ENCODE measurements around the gene CFAP61.

Gene CFAP61

DNA sequence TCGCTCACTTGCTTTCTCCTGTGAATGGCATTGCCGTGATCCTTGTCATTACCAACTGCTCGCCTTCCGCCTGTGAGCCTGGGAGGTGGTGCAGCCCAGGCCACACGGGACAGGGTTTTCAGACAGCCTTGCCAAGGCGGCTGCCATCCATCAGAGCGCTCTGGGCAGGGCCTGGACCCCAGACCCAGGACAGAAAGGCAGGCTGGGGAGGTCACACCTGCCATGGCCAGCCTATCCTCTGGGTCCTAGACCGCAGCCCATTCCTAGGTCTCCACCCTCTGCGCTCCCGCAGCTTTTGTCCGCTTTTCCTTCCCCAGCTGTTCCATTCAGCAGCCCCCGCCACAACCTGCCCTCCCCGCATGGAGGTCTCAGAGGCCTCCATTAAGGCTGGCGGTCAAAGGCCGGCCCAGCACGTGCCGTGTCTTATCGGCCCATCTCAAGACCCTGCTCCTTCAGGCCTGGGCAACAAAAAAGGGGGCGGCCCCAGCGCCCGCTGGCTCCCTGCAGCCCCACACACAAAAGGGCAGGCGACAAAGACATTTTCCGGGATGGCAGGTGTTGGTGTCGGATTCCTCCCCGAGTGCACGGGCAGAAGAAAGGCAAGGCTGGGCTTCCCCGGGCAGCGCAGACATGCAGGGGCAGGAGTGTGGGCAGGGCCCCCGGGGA, 343.7 kb downstream of the CFAP61 start (continued):
- TF ChIP-seq, protein P1, sequence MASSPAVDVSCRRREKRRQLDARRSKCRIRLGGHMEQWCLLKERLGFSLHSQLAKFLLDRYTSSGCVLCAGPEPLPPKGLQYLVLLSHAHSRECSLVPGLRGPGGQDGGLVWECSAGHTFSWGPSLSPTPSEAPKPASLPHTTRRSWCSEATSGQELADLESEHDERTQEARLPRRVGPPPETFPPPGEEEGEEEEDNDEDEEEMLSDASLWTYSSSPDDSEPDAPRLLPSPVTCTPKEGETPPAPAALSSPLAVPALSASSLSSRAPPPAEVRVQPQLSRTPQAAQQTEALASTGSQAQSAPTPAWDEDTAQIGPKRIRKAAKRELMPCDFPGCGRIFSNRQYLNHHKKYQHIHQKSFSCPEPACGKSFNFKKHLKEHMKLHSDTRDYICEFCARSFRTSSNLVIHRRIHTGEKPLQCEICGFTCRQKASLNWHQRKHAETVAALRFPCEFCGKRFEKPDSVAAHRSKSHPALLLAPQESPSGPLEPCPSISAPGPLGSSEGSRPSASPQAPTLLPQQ (tag by site-specific recombination; IDR thresholded peaks at IDR 0.05) = no peak
- TF ChIP-seq ZNF670 (tag by site-specific recombination; IDR thresholded peaks at IDR 0.05; ENCODE audit: low read depth) = no peak
- no peak for TF ChIP-seq GFI1B (tag by site-specific recombination; IDR thresholded peaks at IDR 0.05)
- TF ChIP-seq YY1 (tag by site-specific recombination; IDR thresholded peaks at IDR 0.05) = no peak
- no peak for TF ChIP-seq ZBTB48 (tag by site-specific recombination; IDR thresholded peaks at IDR 0.05)

DNA sequence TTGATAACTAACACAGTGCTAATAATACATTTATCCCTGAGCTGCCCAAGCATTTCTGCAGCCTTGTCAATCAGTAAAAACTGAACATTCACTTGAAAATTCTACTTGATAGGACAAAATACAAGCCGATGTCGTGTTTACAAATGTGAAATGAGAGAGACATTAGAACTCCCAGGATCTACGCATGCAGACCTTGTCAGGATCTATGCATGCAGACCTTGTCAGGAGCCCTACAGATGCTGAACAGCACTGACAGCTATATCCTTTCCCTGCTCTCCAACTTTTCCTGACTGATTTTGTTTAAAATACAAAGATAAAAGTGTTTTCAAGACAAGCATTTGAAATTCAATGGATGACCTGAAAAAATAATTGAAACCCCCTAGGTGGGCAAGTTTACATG, 344.5 kb downstream of the CFAP61 start:
- H3K27ac ChIP-seq (ENCODE audit: extremely low read depth, low read depth, low read length) = no peak overlapping the region
- no peaks in the 10 kb centered on the region for H3K4me1 ChIP-seq (ENCODE audit: control insufficient read depth, insufficient read depth, low read length)
- H3K36me3 ChIP-seq (ENCODE audit: control insufficient read depth in 2 of 2, insufficient read depth in 1 of 2, low read length in 2 of 2) = no peaks in the 10 kb centered on the region
- H3K9me3 ChIP-seq (ENCODE audit: control insufficient read depth, insufficient read depth, low read depth, low read length) = no peaks in the 10 kb centered on the region
- ChIA-PET POLR2A (no interaction called here), CTCF (no interaction called here)
- H3K4me3 ChIP-seq (ENCODE audit: low read depth, low read length) = no peak overlapping the region
- peak; percentile 99 for TF ChIP-seq ZNF239 (tag by site-specific recombination; IDR thresholded peaks at IDR 0.05)
- TF ChIP-seq, protein P2, sequence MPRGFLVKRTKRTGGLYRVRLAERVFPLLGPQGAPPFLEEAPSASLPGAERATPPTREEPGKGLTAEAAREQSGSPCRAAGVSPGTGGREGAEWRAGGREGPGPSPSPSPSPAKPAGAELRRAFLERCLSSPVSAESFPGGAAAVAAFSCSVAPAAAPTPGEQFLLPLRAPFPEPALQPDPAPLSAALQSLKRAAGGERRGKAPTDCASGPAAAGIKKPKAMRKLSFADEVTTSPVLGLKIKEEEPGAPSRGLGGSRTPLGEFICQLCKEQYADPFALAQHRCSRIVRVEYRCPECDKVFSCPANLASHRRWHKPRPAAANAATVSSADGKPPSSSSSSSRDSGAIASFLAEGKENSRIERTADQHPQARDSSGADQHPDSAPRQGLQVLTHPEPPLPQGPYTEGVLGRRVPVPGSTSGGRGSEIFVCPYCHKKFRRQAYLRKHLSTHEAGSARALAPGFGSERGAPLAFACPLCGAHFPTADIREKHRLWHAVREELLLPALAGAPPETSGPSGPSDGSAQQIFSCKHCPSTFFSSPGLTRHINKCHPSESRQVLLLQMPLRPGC (tag by site-specific recombination; IDR thresholded peaks at IDR 0.05) = no peak

DNA sequence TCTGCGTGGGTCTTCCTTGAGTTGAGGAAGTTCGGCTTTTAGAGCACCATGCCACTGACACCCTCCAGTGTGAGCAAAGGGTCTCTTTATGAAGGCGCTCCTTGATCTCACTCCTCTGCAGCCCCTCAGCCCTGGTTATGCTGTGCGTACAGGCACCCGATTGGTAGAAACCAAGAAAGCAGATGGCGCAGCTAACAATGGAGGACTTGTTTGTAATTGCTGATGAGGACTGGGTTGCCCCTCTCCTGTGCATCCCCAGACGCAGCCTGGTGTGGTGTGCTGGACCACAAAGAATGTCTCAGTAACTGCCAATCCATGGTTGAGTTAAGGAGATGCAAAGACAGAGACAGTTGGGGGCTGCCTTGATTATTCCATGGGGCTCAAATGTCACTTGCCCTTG, 345.8 kb downstream of the CFAP61 start:
- ChIA-PET POLR2A (no interaction called here), CTCF (no interaction called here)
- H3K36me3 ChIP-seq (ENCODE audit: control insufficient read depth in 2 of 2, insufficient read depth in 1 of 2, low read length in 2 of 2) = no peaks in the 10 kb centered on the region
- TF ChIP-seq ZNF530 (tag by site-specific recombination; IDR thresholded peaks at IDR 0.05; ENCODE audit: low read depth) (no peak), GFI1B (tag by site-specific recombination; IDR thresholded peaks at IDR 0.05) (no peak)
- no peak overlapping the region for H3K27ac ChIP-seq (ENCODE audit: extremely low read depth, low read depth, low read length)
- H3K4me3 ChIP-seq (ENCODE audit: low read depth, low read length) = no peak overlapping the region
- H3K4me1 ChIP-seq (ENCODE audit: control insufficient read depth, insufficient read depth, low read length) = no peaks in the 10 kb centered on the region
- no peaks in the 10 kb centered on the region for H3K9me3 ChIP-seq (ENCODE audit: control insufficient read depth, insufficient read depth, low read depth, low read length)

- Histone ChIP-seq H3K4me3 (ENCODE audit: low read depth, low read length) (no peak overlapping the region), H3K27ac (ENCODE audit: extremely low read depth, low read depth, low read length) (no peak overlapping the region), H3K4me1 (ENCODE audit: control insufficient read depth, insufficient read depth, low read length) (no peaks in the 10 kb centered on the region), H3K9me3 (ENCODE audit: control insufficient read depth, insufficient read depth, low read depth, low read length) (no peaks in the 10 kb centered on the region), H3K36me3 (ENCODE audit: control insufficient read depth in 2 of 2, insufficient read depth in 1 of 2, low read length in 2 of 2) (no peaks in the 10 kb centered on the region)
- ChIA-PET POLR2A (no interaction called here), CTCF (no interaction called here)
- no peak for TF ChIP-seq ZFP69B (tag by site-specific recombination; IDR thresholded peaks at IDR 0.05)
- no peak for TF ChIP-seq ZNF248 (tag by site-specific recombination; IDR thresholded peaks at IDR 0.05)
- no peak for TF ChIP-seq ZNF221 (tag by site-specific recombination; IDR thresholded peaks at IDR 0.05; ENCODE audit: borderline replicate concordance)
- TF ChIP-seq, protein P3, sequence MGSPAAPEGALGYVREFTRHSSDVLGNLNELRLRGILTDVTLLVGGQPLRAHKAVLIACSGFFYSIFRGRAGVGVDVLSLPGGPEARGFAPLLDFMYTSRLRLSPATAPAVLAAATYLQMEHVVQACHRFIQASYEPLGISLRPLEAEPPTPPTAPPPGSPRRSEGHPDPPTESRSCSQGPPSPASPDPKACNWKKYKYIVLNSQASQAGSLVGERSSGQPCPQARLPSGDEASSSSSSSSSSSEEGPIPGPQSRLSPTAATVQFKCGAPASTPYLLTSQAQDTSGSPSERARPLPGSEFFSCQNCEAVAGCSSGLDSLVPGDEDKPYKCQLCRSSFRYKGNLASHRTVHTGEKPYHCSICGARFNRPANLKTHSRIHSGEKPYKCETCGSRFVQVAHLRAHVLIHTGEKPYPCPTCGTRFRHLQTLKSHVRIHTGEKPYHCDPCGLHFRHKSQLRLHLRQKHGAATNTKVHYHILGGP (tag by site-specific recombination; IDR thresholded peaks at IDR 0.05) = no peak
- TF ChIP-seq ZNF37A (tag by site-specific recombination; IDR thresholded peaks at IDR 0.05) = no peak
- no peak for TF ChIP-seq YY1 (tag by site-specific recombination; IDR thresholded peaks at IDR 0.05)
- no peak for TF ChIP-seq ZFHX2 (tag by site-specific recombination; conservative IDR thresholded peaks at IDR 0.05)
- TF ChIP-seq FEZF1 (tag by site-specific recombination; IDR thresholded peaks at IDR 0.05) = no peak
- TF ChIP-seq ZEB2 (tag by site-specific recombination; IDR thresholded peaks at IDR 0.05) = no peak
- no peak for TF ChIP-seq ZNF133 (tag by site-specific recombination; IDR thresholded peaks at IDR 0.05)
- TF ChIP-seq ZIC2 (tag by site-specific recombination; IDR thresholded peaks at IDR 0.05) = no peak
- no peak for TF ChIP-seq SCRT2 (tag by site-specific recombination; IDR thresholded peaks at IDR 0.05)
- no peak for TF ChIP-seq ZBTB11 (tag by site-specific recombination; conservative IDR thresholded peaks at IDR 0.05; ENCODE audit: low read depth)
- TF ChIP-seq KLF1 (tag by site-specific recombination; IDR thresholded peaks at IDR 0.05) = no peak
Observed at GRCh38 chr20:20399531-20400500, 347.5 kb downstream of the CFAP61 start.
